ENCODE data around the gene NUCKS1. TPM values are rescaled to one million over a fixed set of nuclear protein-coding genes. Genes with fewer than 3 reads are reported as not detected.
A peak's percentile ranks its signal among the peaks of the same experiment; 100 is the strongest.

Gene NUCKS1
- total and polyA plus RNA-seq, 2 of the 8 experiments (the other 6 are each of a cell fraction or from before 2014, with no cell fraction given), result 126 to 461 TPM

DNA sequence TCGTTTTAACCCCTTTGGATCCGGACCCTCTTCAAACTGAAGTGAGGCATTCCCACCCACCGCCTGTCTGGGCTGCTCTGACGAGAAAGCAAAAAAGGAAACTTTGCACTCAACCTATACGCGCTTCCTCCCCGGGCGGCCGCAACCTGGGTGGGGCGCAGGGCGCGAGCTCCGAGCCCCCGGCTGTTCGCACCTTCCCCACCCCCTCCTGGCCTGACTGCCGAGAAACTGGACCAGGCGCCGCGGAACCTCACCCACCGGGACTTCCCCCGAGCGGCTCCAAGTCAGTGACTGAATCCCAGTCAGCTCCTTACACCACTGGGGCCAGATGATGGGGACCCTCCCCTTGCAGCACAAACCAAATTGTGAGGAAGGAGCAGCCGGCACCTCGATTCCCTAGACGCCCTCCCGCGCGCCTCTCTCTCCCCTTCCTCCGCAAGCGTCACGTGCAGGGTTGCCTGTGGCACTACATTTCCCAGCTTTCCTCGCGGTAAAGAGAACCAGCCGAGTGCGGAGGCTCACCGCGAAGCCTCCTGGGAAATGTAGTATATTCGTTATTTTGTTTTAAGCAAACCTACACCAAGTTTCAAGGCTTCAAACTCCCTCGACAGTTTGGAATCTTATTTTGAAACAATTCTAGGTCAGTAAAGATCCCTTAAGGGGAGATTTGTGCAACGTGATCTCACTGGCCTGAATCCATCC lies 25.2 kb upstream of the NUCKS1 start, which contains the start of gene RAB29 (continued):
- TF ChIP-seq RXRA (IDR thresholded peaks at IDR 0.05; ENCODE audit: insufficient read depth, low read depth, low read length) (no peak), CREB1 (IDR thresholded peaks at IDR 0.05) (peak; percentile 60), CBX5 (IDR thresholded peaks at IDR 0.05; ENCODE audit: low read depth, low read length) (no peak), ATF2 (IDR thresholded peaks at IDR 0.05; ENCODE audit: low read length) (no peak), NRF1 (IDR thresholded peaks at IDR 0.05; ENCODE audit: low read depth, low read length) (no peak), PHF8 (conservative IDR thresholded peaks at IDR 0.05; ENCODE audit: low read depth, low read length) (peak; percentile 37; the same call in 1 of the 2 replicates), TAF7 (optimal IDR thresholded peaks at IDR 0.05; ENCODE audit: borderline replicate concordance, low read depth, low read length) (no peak), TBP (IDR thresholded peaks at IDR 0.05; ENCODE audit: low read depth, low read length) (peak; percentile 53; the same call in 1 of the 2 replicates), CHD2 (IDR thresholded peaks at IDR 0.05; ENCODE audit: low read length) (no peak), SIN3A (conservative IDR thresholded peaks at IDR 0.05 in 1 of 2, IDR thresholded peaks at IDR 0.05 in 1 of 2; ENCODE audit: low read depth in 1 of 2, low read length in 2 of 2) (peak in 1 of 2 experiments; percentile 85; a peak in 1 of 4 replicates), RAD21 (IDR thresholded peaks at IDR 0.05 in 1 of 2, conservative IDR thresholded peaks at IDR 0.05 in 1 of 2; ENCODE audit: low read depth in 2 of 2, low read length in 2 of 2) (no peak)
- TF ChIP-seq, protein P1, sequence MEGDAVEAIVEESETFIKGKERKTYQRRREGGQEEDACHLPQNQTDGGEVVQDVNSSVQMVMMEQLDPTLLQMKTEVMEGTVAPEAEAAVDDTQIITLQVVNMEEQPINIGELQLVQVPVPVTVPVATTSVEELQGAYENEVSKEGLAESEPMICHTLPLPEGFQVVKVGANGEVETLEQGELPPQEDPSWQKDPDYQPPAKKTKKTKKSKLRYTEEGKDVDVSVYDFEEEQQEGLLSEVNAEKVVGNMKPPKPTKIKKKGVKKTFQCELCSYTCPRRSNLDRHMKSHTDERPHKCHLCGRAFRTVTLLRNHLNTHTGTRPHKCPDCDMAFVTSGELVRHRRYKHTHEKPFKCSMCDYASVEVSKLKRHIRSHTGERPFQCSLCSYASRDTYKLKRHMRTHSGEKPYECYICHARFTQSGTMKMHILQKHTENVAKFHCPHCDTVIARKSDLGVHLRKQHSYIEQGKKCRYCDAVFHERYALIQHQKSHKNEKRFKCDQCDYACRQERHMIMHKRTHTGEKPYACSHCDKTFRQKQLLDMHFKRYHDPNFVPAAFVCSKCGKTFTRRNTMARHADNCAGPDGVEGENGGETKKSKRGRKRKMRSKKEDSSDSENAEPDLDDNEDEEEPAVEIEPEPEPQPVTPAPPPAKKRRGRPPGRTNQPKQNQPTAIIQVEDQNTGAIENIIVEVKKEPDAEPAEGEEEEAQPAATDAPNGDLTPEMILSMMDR (IDR thresholded peaks at IDR 0.05; ENCODE audit: control extremely low read depth in 1 of 3, insufficient read depth in 1 of 3, low read depth in 1 of 3, low read length in 3 of 3), result no peak

Measured in H1 (cell line).